K562 (cell line): Measurements from ENCODE around the gene ZNF552. TPM values are rescaled to one million over a fixed set of nuclear protein-coding genes. Genes with fewer than 3 reads are reported as not detected.

Source experiments
- ASH1L ChIP-seq: fragments of 450-650 bp; IDR thresholded peaks from 2 replicates; pipeline ENCODE4 v1.6.1; 2018; ENCODE audit warnings: borderline replicate concordance, mild to moderate bottlenecking, low read depth; ENCODE audit not compliant: partially characterized antibody
- ATF1 ChIP-seq, 2 experiments: fragments of 450-650 bp in 1 of 2; IDR thresholded peaks; 2 replicates each; pipeline ENCODE4 v1.6.1; 2016; ENCODE audit warnings: missing compliant biosample characterization in 1 of 2, missing genetic modification characterization in 1 of 2
- CCNT2 ChIP-seq: IDR thresholded peaks from 2 replicates; pipeline ENCODE4 v1.6.1; 2011; ENCODE audit warnings: borderline replicate concordance, low read depth, mild to moderate bottlenecking, moderate library complexity, mixed read lengths, low read length; ENCODE audit not compliant: insufficient read length; ENCODE audit errors: extremely low read depth
- DEAF1 ChIP-seq: fragments of 450-650 bp; formaldehyde crosslinking; IDR thresholded peaks from 2 replicates; pipeline ENCODE4 v1.4.0; 2020; ENCODE audit warnings: mild to moderate bottlenecking, moderate library complexity
- FOXK2 ChIP-seq, 2 experiments: fragments of 450-650 bp; IDR thresholded peaks in 1 of 2; conservative IDR thresholded peaks in 1 of 2; 2 replicates each; pipeline ENCODE4 v1.6.1; 2016; ENCODE audit warnings: low read depth in 2 of 2, mild to moderate bottlenecking in 1 of 2
- JUNB ChIP-seq: fragments of 450-650 bp; formaldehyde crosslinking; conservative IDR thresholded peaks from 2 replicates; pipeline ENCODE4 v1.4.0; 2020; ENCODE audit warnings: mild to moderate bottlenecking
- KAT7 ChIP-seq: sonication (generic); formaldehyde crosslinking; IDR thresholded peaks from 2 replicates; pipeline ENCODE4 v1.8.0; 2022; ENCODE audit warnings: missing genetic modification reagents, mild to moderate bottlenecking, borderline replicate concordance
- MBD1 ChIP-seq: fragments of 250-450 bp; sonication (Bioruptor Pico); IDR thresholded peaks from 2 replicates; pipeline ENCODE4 v1.8.0; 2022; ENCODE audit warnings: inconsistent platforms
- NFE2L1 ChIP-seq: fragments of 450-650 bp; IDR thresholded peaks from 2 replicates; pipeline ENCODE4 v1.6.1; 2016; ENCODE audit warnings: missing genetic modification characterization, low read depth, mild to moderate bottlenecking, missing compliant biosample characterization, moderate library complexity, borderline replicate concordance
- NR2C2 ChIP-seq, 2 experiments: fragments of 200-800 bp in 1 of 2; sonication (Bioruptor generic) in 1 of 2; sonication (generic) in 1 of 2; formaldehyde crosslinking in 1 of 2; IDR thresholded peaks; 2 replicates each; pipeline versions ENCODE4 v1.6.1 to v1.8.0; 2016 to 2022; ENCODE audit warnings: mild to moderate bottlenecking in 1 of 2, missing compliant biosample characterization in 1 of 2, missing genetic modification characterization in 1 of 2, missing genetic modification reagents in 1 of 2
- POLR2AphosphoS5 ChIP-seq: IDR thresholded peaks from 2 replicates; pipeline ENCODE4 v1.6.1; 2011; ENCODE audit warnings: mild to moderate bottlenecking, low read depth, low read length, moderate library complexity; ENCODE audit not compliant: control insufficient read depth, insufficient read depth
- RBM14 ChIP-seq: fragments of 200-400 bp; formaldehyde crosslinking; IDR thresholded peaks from 2 replicates; pipeline ENCODE4 v1.6.1; 2018; ENCODE audit warnings: low read depth, mild to moderate bottlenecking, low read length, moderate library complexity, borderline replicate concordance; ENCODE audit not compliant: insufficient read depth
- RCOR1 ChIP-seq, 2 experiments: IDR thresholded peaks; 2 replicates each; pipeline ENCODE4 v1.6.1; 2012; ENCODE audit warnings: low read depth in 2 of 2, low read length in 2 of 2, borderline replicate concordance in 1 of 2, improper control_type of control experiment in 1 of 2
- RUNX1 ChIP-seq: sonication (generic); IDR thresholded peaks from 2 replicates; pipeline ENCODE4 v1.6.1; 2016; ENCODE audit warnings: antibody characterized with exemption, low read depth
- STAG1 ChIP-seq: sonication (generic); formaldehyde crosslinking; IDR thresholded peaks from 2 replicates; pipeline ENCODE4 v1.5.0; 2020; ENCODE audit warnings: missing genetic modification reagents, borderline replicate concordance
- TAL1 ChIP-seq: fragments of 450-650 bp; IDR thresholded peaks from 2 replicates; pipeline ENCODE4 v1.6.1; 2016; ENCODE audit warnings: mild to moderate bottlenecking
- ZNF3 ChIP-seq: fragments of 250-450 bp; sonication (Bioruptor Pico); IDR thresholded peaks from 2 replicates; pipeline ENCODE4 v1.5.0; 2021; ENCODE audit warnings: mild to moderate bottlenecking, moderate library complexity
- ZNF384 ChIP-seq: IDR thresholded peaks from 2 replicates; pipeline ENCODE4 v1.6.1; 2012; ENCODE audit warnings: low read depth, low read length, improper control_type of control experiment
- polyA plus RNA-seq, 8 experiments: library from polyadenylated mRNA; depleted of rRNA in 4 of 8; stranded (reverse) in 5 of 8; unstranded in 3 of 8; fragments of >200 nt; fragmentation: Nextera tagmentation in 2 of 8; fragmentation: Illumina TruSeq in 1 of 8; extraction: Ambion mirVana in 2 of 8; extraction: Trizol in 1 of 8; gene quantifications; 2 replicates each; pipeline versions ENCODE4 v1.2.1 to v1.2.3, GENCODE V29; 2011 to 2014; ENCODE audit warnings: inconsistent platforms in 1 of 8, missing spikeins in 1 of 8
- total RNA-seq, 7 experiments: library from RNA; depleted of rRNA in 6 of 7; stranded (reverse); fragments of >200 nt in 6 of 7; fragmentation: Illumina TruSeq in 2 of 7; extraction: Trizol in 2 of 7; gene quantifications; 2 replicates each; pipeline versions ENCODE4 v1.2.1 to v1.2.3, GENCODE V29; 2011 to 2021; ENCODE audit warnings: low replicate concordance in 1 of 7
- TF ChIP-seq, protein P1 (sequence below): IDR thresholded peaks from 3 replicates; pipeline ENCODE4 v1.6.1; 2011; ENCODE audit warnings: borderline replicate concordance, mild to moderate bottlenecking; ENCODE audit not compliant: insufficient read length, insufficient read depth
- TF ChIP-seq, protein P2 (sequence below): sonication (generic); formaldehyde crosslinking; IDR thresholded peaks from 2 replicates; pipeline ENCODE4 v1.8.1; 2022; ENCODE audit warnings: missing genetic modification reagents

Gene ZNF552
- total and polyA plus RNA-seq, 9 of the 15 experiments (the other 6 are each of a cell fraction or from before 2014, with no cell fraction given): 4.4 to 12.4 (median 8.5) TPM

DNA sequence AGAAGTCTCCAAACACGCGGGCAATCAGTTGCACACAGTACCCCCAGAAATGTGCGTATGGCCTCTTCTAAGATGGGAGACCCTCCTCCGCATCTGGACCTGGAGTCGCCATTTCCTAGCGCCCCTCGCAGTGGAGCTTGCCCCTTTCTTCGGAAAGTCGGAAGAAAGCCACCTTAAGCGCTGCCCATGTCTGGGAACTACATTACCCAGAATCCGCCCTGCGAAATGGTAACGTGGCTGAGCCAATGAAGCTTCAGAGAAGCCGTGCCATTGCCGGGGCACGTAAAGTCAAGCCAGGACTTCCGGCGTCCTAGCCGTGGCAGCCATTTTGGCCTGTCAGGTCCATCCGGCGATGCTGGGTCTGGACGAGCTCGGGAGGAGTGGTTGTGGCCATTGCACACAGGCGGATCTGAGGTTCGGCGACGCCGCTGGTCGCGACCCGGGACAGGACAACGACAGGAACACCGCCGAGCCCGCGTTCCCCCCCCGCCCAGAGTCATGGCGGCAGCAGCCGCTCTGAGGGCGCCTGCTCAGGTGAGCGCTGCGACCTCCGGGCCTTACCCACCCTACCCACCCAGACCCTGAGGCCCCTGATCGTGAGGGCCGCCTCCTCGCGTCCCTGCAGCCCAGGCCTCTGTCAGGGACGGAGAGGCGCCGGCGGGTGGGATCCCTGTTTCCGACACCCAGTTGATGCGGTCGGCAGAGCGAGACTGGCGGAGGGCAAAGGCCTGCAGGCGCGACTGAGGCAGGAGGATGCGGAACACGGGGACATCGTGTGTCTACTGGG, 45.2 kb downstream of the ZNF552 start, which contains the start of gene ZNF586 (continued):
- TF ChIP-seq DEAF1 (no peak), CCNT2 (no peak), ATF1 (CRISPR knock-in tag; IDR thresholded peaks at IDR 0.05) (no peak), ATF1 (tag; IDR thresholded peaks at IDR 0.05) (peak; percentile 82), RBM14 (no peak), ASH1L (peak; percentile 45), RCOR1 (IDR thresholded peaks at IDR 0.05; ENCODE audit: borderline replicate concordance in 1 of 2, low read depth in 2 of 2, low read length in 2 of 2) (no peak), FOXK2 (conservative IDR thresholded peaks at IDR 0.05 in 1 of 2, IDR thresholded peaks at IDR 0.05 in 1 of 2; ENCODE audit: low read depth in 2 of 2) (0 out of 4 replicates have a peak, but pooled peaks have one; percentile 30 to 37), NR2C2 (CRISPR knock-in tag; IDR thresholded peaks at IDR 0.05) (peak; percentile 82; the same call in 1 of the 2 replicates), NR2C2 (tag; IDR thresholded peaks at IDR 0.05) (peak; percentile 98), KAT7 (CRISPR knock-in tag) (no peak), ZNF3 (CRISPR knock-in tag) (no peak), POLR2AphosphoS5 (peak; percentile 75), JUNB (CRISPR knock-in tag) (no peak), NFE2L1 (tag) (no peak), STAG1 (CRISPR knock-in tag) (no peak), ZNF384 (0 out of 2 replicates have a peak, but pooled peaks have one; percentile 3), RUNX1 (no peak), MBD1 (CRISPR knock-in tag) (peak; percentile 89), TAL1 (no peak)
- TF ChIP-seq, protein P1, sequence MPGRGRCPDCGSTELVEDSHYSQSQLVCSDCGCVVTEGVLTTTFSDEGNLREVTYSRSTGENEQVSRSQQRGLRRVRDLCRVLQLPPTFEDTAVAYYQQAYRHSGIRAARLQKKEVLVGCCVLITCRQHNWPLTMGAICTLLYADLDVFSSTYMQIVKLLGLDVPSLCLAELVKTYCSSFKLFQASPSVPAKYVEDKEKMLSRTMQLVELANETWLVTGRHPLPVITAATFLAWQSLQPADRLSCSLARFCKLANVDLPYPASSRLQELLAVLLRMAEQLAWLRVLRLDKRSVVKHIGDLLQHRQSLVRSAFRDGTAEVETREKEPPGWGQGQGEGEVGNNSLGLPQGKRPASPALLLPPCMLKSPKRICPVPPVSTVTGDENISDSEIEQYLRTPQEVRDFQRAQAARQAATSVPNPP: no peak
- TF ChIP-seq, protein P2, sequence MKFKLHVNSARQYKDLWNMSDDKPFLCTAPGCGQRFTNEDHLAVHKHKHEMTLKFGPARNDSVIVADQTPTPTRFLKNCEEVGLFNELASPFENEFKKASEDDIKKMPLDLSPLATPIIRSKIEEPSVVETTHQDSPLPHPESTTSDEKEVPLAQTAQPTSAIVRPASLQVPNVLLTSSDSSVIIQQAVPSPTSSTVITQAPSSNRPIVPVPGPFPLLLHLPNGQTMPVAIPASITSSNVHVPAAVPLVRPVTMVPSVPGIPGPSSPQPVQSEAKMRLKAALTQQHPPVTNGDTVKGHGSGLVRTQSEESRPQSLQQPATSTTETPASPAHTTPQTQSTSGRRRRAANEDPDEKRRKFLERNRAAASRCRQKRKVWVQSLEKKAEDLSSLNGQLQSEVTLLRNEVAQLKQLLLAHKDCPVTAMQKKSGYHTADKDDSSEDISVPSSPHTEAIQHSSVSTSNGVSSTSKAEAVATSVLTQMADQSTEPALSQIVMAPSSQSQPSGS (CRISPR knock-in tag): no peak
